Fibroblast of lung (primary cell): ENCODE data around the gene LAMA1. TPM values are rescaled to one million over a fixed set of nuclear protein-coding genes. Genes with fewer than 3 reads are reported as not detected.
A peak's percentile ranks its signal among the peaks of the same experiment; 100 is the strongest.

Experiments used
- DNase-seq, 2 donors: peaks; one replicate each; pipeline versions ENCODE4 v3.0.0 to v3.0.0-alpha.2; 2010; ENCODE audit warnings: low read depth in 2 of 2
- H2AFZ ChIP-seq: 2 replicates; pipeline ENCODE4 v1.5.1; 2012; ENCODE audit warnings: low read length, control low read depth, inconsistent platforms
- H3K27ac ChIP-seq: 2 replicates; pipeline ENCODE4 v1.5.1; 2011; ENCODE audit warnings: low read length, control low read depth; ENCODE audit not compliant: insufficient read depth
- H3K27me3 ChIP-seq: 2 replicates; pipeline ENCODE4 v1.5.1; 2011; ENCODE audit warnings: mild to moderate bottlenecking, low read length; ENCODE audit not compliant: control insufficient read depth, insufficient read depth
- H3K36me3 ChIP-seq: 2 replicates; pipeline ENCODE4 v1.5.1; 2011; ENCODE audit warnings: low read length; ENCODE audit not compliant: control insufficient read depth, insufficient read depth
- H3K4me1 ChIP-seq: 2 replicates; pipeline ENCODE4 v1.5.1; 2011; ENCODE audit warnings: low read length; ENCODE audit not compliant: control insufficient read depth, insufficient read depth; ENCODE audit errors: extremely low read depth
- H3K4me2 ChIP-seq: 2 replicates; pipeline ENCODE4 v1.5.1; 2011; ENCODE audit warnings: low read length, control low read depth; ENCODE audit not compliant: insufficient read depth; ENCODE audit errors: extremely low read depth
- H3K4me3 ChIP-seq, 4 experiments: fragments of 200-600 bp in 1 of 4; sonication (generic) in 1 of 4; replicated peaks in 1 of 4; 2 replicates each; pipeline ENCODE4 v1.5.1; 2011 to 2016; ENCODE audit warnings: low read length in 4 of 4, low read depth in 3 of 4, mild to moderate bottlenecking in 3 of 4, control low read depth in 2 of 4, inconsistent platforms in 1 of 4, mixed read lengths in 1 of 4; ENCODE audit not compliant: insufficient read depth in 1 of 4; ENCODE audit errors: control extremely low read depth in 1 of 4
- H3K79me2 ChIP-seq: 2 replicates; pipeline ENCODE4 v1.5.1; 2012; ENCODE audit warnings: mild to moderate bottlenecking, low read length, inconsistent platforms; ENCODE audit not compliant: control insufficient read depth, insufficient read depth
- H3K9ac ChIP-seq: 2 replicates; pipeline ENCODE4 v1.5.1; 2011; ENCODE audit warnings: mild to moderate bottlenecking, low read length, control low read depth; ENCODE audit not compliant: insufficient read depth
- H3K9me3 ChIP-seq: 2 replicates; pipeline ENCODE4 v1.5.1; 2012; ENCODE audit warnings: low read depth, low read length; ENCODE audit not compliant: control insufficient read depth, insufficient read depth
- H4K20me1 ChIP-seq: 2 replicates; pipeline ENCODE4 v1.5.1; 2011; ENCODE audit warnings: low read length; ENCODE audit not compliant: control insufficient read depth, insufficient read depth; ENCODE audit errors: extremely low read depth
- CTCF ChIP-seq, 2 donors: IDR thresholded peaks in 1 of 2; conservative IDR thresholded peaks in 1 of 2; 1 replicate in 1 of 2; 2 replicates in 1 of 2; pipeline ENCODE4 v1.5.1; 2011 to 2012; ENCODE audit warnings: low read length in 2 of 2, control low read depth in 1 of 2, inconsistent platforms in 1 of 2, low read depth in 1 of 2, mild to moderate bottlenecking in 1 of 2
- EZH2 ChIP-seq: IDR thresholded peaks from 2 replicates; pipeline ENCODE4 v1.5.1; 2012; ENCODE audit warnings: low read length, control low read depth, mild to moderate bottlenecking; ENCODE audit errors: missing control alignments
- polyA plus RNA-seq, 2 donors: library from polyadenylated mRNA; depleted of rRNA in 1 of 2; stranded (reverse) in 1 of 2; unstranded in 1 of 2; fragments of >200 nt; gene quantifications; 2 replicates each; pipeline ENCODE4 v1.2.1, GENCODE V29; 2011 to 2012; ENCODE audit warnings: missing spikeins in 1 of 2
- total RNA-seq: library from RNA; depleted of rRNA; stranded (reverse); fragments of >200 nt; gene quantifications from 2 replicates; pipeline ENCODE4 v1.2.1, GENCODE V29; 2014

The LAMA1 gene
- total and polyA plus RNA-seq, 2 donors (not counting 1 experiment from before 2014, with no cell fraction given): 1.2 to 5.8 TPM

- Histone ChIP-seq H3K79me2 (no peaks in the 10 kb centered on the region), H3K4me3 (no peak overlapping the region), H3K4me2 (no peak overlapping the region), H3K9me3 (no peaks in the 10 kb centered on the region), H3K36me3 (no peaks in the 10 kb centered on the region), H2AFZ (no peak overlapping the region), H4K20me1 (no peaks in the 10 kb centered on the region), H3K9ac (no peak overlapping the region), H3K4me1 (no peaks in the 10 kb centered on the region), H3K27ac (no peak overlapping the region), H3K27me3 (no peaks in the 10 kb centered on the region)
- DNase-seq: no peak
- TF ChIP-seq CTCF (conservative IDR thresholded peaks at IDR 0.05 in 1 of 2, IDR thresholded peaks at IDR 0.05 in 1 of 2; ENCODE audit: low read depth in 1 of 2, low read length in 2 of 2) (no peak), EZH2 (no peak)
Observed at GRCh38 chr18:7048081-7048480, 69.5 kb downstream of the LAMA1 start.

DNA sequence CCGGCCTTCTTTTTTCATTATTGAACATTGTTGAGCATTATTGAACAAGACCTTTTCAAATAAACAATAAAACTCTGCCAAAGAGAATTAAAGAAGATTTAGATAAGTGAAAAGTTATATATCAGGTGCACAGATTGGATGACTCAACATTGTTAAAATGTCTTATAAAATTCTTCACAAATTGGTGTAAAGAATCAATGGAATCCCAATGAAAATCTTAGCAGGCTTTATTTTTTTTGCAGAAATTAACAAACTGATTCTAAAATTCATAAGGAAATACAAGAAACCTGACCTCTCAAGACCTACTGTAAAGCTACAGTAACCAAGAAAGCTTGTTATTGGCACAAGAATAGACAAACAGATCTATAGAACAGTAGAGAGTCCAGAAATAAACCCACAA is 70.3 kb downstream of the LAMA1 start:
- no peaks in the 10 kb centered on the region for H3K27me3 ChIP-seq
- H3K9me3 ChIP-seq: no peaks in the 10 kb centered on the region
- no peak overlapping the region for H2AFZ ChIP-seq

DNA sequence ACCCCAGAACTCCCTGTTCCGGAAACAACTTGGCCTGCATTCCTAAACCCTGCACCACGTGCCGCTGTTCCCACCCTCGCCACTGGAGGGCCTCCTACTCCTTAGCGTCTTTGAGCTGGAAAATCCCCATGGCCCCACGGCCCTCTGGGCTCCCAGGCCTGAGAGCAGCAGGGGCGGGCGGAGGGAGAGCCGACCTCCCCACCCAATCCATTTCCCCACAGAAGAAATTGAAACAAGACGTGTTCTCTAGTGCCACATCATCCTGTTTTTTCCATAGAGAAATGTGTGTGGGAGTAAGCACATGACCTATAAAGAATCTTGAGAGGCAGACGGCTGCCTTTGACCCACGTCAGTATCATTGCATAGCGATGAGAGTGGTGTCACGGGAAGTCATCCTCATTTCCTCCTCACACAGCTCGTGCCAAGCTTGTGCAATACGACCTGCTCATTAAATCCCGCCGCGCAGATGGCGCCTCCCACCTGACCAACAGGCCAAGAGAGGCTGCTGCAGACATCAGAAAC is 79.2 kb downstream of the LAMA1 start:
- H3K9me3 ChIP-seq: no peaks in the 10 kb centered on the region
- H3K9ac ChIP-seq: peak overlapping the region; percentile 34
- H3K79me2 ChIP-seq: no peaks in the 10 kb centered on the region
- no peaks in the 10 kb centered on the region for H3K27me3 ChIP-seq
- H3K4me2 ChIP-seq: peak overlapping the region; percentile 79
- peak overlapping the region; percentile 94 for H2AFZ ChIP-seq
- no peaks in the 10 kb centered on the region for H3K36me3 ChIP-seq
- TF ChIP-seq EZH2 (no peak), CTCF (conservative IDR thresholded peaks at IDR 0.05 in 1 of 2, IDR thresholded peaks at IDR 0.05 in 1 of 2; ENCODE audit: low read depth in 1 of 2, low read length in 2 of 2) (peak; percentile 79 to 87)
- H4K20me1 ChIP-seq: no peaks in the 10 kb centered on the region
- H3K4me3 ChIP-seq: peak overlapping the region in 2 of 4 experiments; percentile 23 to 32
- DNase-seq: peak; percentile 96 to 97
- H3K4me1 ChIP-seq: peaks cover 4% of the 10 kb centered on the region
- H3K27ac ChIP-seq: peak overlapping the region; percentile 77

More for the DNA sequence above, 70.3 kb downstream of the LAMA1 start:
- H3K79me2 ChIP-seq: no peaks in the 10 kb centered on the region
- no peak for DNase-seq
- H3K4me1 ChIP-seq: no peaks in the 10 kb centered on the region
- H3K9ac ChIP-seq: no peak overlapping the region
- no peaks in the 10 kb centered on the region for H4K20me1 ChIP-seq
- TF ChIP-seq EZH2 (no peak), CTCF (conservative IDR thresholded peaks at IDR 0.05 in 1 of 2, IDR thresholded peaks at IDR 0.05 in 1 of 2; ENCODE audit: low read depth in 1 of 2, low read length in 2 of 2) (no peak)
- H3K27ac ChIP-seq: no peak overlapping the region
- H3K4me2 ChIP-seq: no peak overlapping the region
- H3K36me3 ChIP-seq: no peaks in the 10 kb centered on the region
- no peak overlapping the region for H3K4me3 ChIP-seq
